ENCODE results near the gene PIAS1.

The PIAS1 gene

DNA sequence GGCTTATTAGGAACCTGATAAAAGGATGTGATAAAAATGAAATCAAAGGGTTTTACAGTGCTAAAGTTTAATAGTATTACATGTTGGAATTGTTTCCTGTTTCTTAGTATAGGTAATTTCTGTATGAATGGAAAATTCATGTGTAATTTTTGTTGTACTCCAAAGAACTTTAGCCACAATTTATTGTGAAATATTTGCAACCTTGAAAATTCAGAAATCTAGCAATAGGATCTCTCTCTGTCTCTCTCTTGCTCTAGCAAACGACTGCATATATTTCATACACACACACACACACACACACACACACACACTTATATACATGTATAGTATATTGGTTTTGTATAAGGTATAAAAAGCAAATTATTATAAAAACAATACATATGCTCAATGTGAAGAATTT, 59.6 kb downstream of the PIAS1 start:
- Histone ChIP-seq H3K4me3 (ENCODE audit: low read length) (no peak overlapping the region), H3K4me1 (ENCODE audit: control insufficient read depth, insufficient read depth, low read length) (no peaks in the 10 kb centered on the region), H3K27ac (ENCODE audit: low read length) (no peak overlapping the region), H3K9me3 (ENCODE audit: control insufficient read depth, insufficient read depth, low read length) (no peaks in the 10 kb centered on the region), H3K36me3 (ENCODE audit: control insufficient read depth, insufficient read depth, low read length) (no peaks in the 10 kb centered on the region), H3K27me3 (ENCODE audit: control insufficient read depth, insufficient read depth, low read length) (no peaks in the 10 kb centered on the region)
- no CpG with 5 or more reads among the region's 1 CpG for WGBS (ENCODE audit: insufficient coverage, insufficient read length)
- no peak for DNase-seq (ENCODE audit: low read depth, low spot score)

DNA sequence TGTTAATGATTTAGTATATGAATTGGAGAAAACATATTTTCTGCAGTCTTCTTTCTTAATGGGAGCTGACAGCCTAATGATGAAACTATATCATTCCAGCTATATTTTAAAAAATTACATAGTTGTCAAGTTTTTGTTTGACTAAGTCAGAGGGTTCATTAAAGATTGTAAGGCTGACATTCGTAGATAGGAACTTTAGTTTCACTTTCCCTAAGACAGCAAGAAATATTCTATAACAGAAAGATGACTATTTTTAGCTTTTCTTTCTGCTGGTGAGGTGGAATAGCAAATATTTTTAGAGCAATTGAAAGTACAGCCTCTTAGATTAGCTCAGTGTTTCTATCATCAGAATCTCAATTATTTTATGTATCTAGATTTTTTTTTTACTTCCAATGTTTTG, 60.2 kb downstream of the PIAS1 start:
- H3K27me3 ChIP-seq (ENCODE audit: control insufficient read depth, insufficient read depth, low read length), result no peaks in the 10 kb centered on the region
- no CpG with 5 or more reads among the region's 1 CpG for WGBS (ENCODE audit: insufficient coverage, insufficient read length)
- no peaks in the 10 kb centered on the region for H3K9me3 ChIP-seq (ENCODE audit: control insufficient read depth, insufficient read depth, low read length)
- H3K27ac ChIP-seq (ENCODE audit: low read length), result no peak overlapping the region
- no peaks in the 10 kb centered on the region for H3K4me1 ChIP-seq (ENCODE audit: control insufficient read depth, insufficient read depth, low read length)
- H3K4me3 ChIP-seq (ENCODE audit: low read length), result no peak overlapping the region
- no peaks in the 10 kb centered on the region for H3K36me3 ChIP-seq (ENCODE audit: control insufficient read depth, insufficient read depth, low read length)
- DNase-seq (ENCODE audit: low read depth, low spot score), result no peak

DNA sequence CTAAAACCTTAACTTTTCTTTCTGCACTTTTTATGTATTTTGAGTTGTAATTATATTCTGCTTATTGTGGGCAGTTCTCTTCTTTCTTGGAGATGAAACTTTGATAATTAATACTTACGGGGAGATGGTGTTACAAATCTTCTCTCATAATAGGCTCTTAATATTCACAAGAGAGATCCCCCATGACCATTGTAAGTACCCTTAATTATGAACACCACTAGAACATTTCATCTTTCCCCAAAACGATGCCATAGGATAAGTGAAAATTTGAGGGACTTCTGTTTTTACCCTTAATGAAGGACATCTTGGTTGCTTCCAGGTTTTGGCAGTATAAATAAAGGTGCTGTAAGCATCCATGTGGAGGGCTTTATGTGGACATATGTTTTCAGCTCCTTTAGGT, 60.7 kb downstream of the PIAS1 start:
- WGBS (ENCODE audit: insufficient coverage, insufficient read length), result no CpG with 5 or more reads among the region's 2 CpGs
- H3K27ac ChIP-seq (ENCODE audit: low read length), result no peak overlapping the region

DNA sequence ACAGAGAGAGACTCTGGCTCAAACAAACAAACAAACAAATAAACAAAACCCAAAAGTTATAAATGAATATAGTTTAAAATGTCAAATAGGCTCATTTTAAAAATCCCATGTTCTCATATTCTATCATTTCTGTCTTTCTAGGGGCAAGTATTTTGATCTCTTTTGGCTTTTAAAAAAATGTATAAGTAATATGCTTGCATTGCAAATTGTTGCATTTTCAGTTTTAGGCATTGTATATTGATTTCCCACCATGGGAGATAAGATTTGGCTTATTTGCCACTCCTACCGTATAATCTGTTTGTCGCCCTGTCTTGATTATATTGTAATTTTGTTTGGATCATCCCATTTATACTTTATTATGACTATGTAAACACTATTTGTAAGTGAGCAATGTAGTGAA, 70.6 kb downstream of the PIAS1 start:
- Histone ChIP-seq H3K9me3 (ENCODE audit: control insufficient read depth, insufficient read depth, low read length) (no peaks in the 10 kb centered on the region), H3K27ac (ENCODE audit: low read length) (no peak overlapping the region), H3K27me3 (ENCODE audit: control insufficient read depth, insufficient read depth, low read length) (no peaks in the 10 kb centered on the region), H3K36me3 (ENCODE audit: control insufficient read depth, insufficient read depth, low read length) (no peaks in the 10 kb centered on the region), H3K4me1 (ENCODE audit: control insufficient read depth, insufficient read depth, low read length) (no peaks in the 10 kb centered on the region), H3K4me3 (ENCODE audit: low read length) (no peak overlapping the region)
- no peak for DNase-seq (ENCODE audit: low read depth, low spot score)
- no CpG with 5 or more reads among the region's 2 CpGs for WGBS (ENCODE audit: insufficient coverage, insufficient read length)

More for the DNA sequence above, 60.7 kb downstream of the PIAS1 start:
- no peaks in the 10 kb centered on the region for H3K9me3 ChIP-seq (ENCODE audit: control insufficient read depth, insufficient read depth, low read length)
- no peaks in the 10 kb centered on the region for H3K27me3 ChIP-seq (ENCODE audit: control insufficient read depth, insufficient read depth, low read length)
- no peak overlapping the region for H3K4me3 ChIP-seq (ENCODE audit: low read length)
- no peaks in the 10 kb centered on the region for H3K36me3 ChIP-seq (ENCODE audit: control insufficient read depth, insufficient read depth, low read length)
- no peaks in the 10 kb centered on the region for H3K4me1 ChIP-seq (ENCODE audit: control insufficient read depth, insufficient read depth, low read length)
- DNase-seq (ENCODE audit: low read depth, low spot score), result no peak

DNA sequence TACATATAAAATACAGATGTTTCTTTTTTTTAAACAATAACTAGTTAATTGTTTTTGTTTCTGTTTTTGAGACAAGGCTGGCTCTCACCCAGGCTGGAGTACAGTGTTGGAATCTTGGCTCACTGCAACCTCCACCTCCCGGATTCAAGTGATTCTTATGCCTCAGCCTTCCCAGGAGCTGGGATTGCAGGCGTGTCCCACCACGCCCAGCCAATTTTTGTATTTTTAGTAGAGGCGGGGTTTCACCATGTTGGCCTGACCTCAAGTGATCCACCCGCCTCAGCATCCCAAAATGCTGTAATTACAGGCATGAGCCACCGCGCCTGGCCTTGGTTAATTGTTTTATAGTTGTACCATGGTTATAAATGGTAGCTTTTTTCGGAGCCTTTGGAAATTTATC, 72.3 kb downstream of the PIAS1 start:
- Histone ChIP-seq H3K27me3 (ENCODE audit: control insufficient read depth, insufficient read depth, low read length) (no peaks in the 10 kb centered on the region), H3K9me3 (ENCODE audit: control insufficient read depth, insufficient read depth, low read length) (no peaks in the 10 kb centered on the region), H3K27ac (ENCODE audit: low read length) (no peak overlapping the region), H3K4me3 (ENCODE audit: low read length) (no peak overlapping the region), H3K36me3 (ENCODE audit: control insufficient read depth, insufficient read depth, low read length) (no peaks in the 10 kb centered on the region), H3K4me1 (ENCODE audit: control insufficient read depth, insufficient read depth, low read length) (no peaks in the 10 kb centered on the region)
- WGBS (ENCODE audit: insufficient coverage, insufficient read length), result no CpG with 5 or more reads among the region's 8 CpGs
- DNase-seq (ENCODE audit: low read depth, low spot score), result no peak

GRCh38 chr15:68129072-68129471, 75.0 kb downstream of the PIAS1 start:
- Histone ChIP-seq H3K27me3 (ENCODE audit: control insufficient read depth, insufficient read depth, low read length) (no peaks in the 10 kb centered on the region), H3K4me1 (ENCODE audit: control insufficient read depth, insufficient read depth, low read length) (no peaks in the 10 kb centered on the region), H3K27ac (ENCODE audit: low read length) (no peak overlapping the region), H3K9me3 (ENCODE audit: control insufficient read depth, insufficient read depth, low read length) (no peaks in the 10 kb centered on the region), H3K4me3 (ENCODE audit: low read length) (no peak overlapping the region), H3K36me3 (ENCODE audit: control insufficient read depth, insufficient read depth, low read length) (no peaks in the 10 kb centered on the region)
- no peak for DNase-seq (ENCODE audit: low read depth, low spot score)
- WGBS (ENCODE audit: insufficient coverage, insufficient read length), result no CpG with 5 or more reads among the region's 3 CpGs

DNA sequence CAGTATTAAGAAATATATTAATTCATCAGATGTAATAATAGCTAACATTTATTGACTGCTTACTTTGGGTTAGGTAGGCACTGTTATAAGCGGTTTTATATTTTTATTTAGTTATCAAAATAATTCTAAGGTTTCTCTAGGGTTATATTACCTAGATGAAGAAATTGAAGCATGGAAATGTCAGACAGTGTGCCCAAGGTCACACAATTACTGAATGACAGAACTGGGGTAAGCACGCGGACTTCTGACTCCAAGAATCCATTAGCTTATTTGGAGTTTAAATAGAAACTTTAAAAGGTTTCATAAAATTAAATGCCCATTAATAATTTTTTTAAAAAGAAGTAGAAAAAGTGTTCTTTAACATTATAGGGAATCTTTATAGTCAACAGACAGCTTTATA, 76.7 kb downstream of the PIAS1 start:
- WGBS (ENCODE audit: insufficient coverage, insufficient read length), result no CpG with 5 or more reads among the region's 3 CpGs
- no peak for DNase-seq (ENCODE audit: low read depth, low spot score)

GRCh38 chr15:68137096-68137495, 83.0 kb downstream of the PIAS1 start:
- no CpG with 5 or more reads among the region's 1 CpG for WGBS (ENCODE audit: insufficient coverage, insufficient read length)
- Histone ChIP-seq H3K27me3 (ENCODE audit: control insufficient read depth, insufficient read depth, low read length) (no peaks in the 10 kb centered on the region), H3K9me3 (ENCODE audit: control insufficient read depth, insufficient read depth, low read length) (no peaks in the 10 kb centered on the region), H3K36me3 (ENCODE audit: control insufficient read depth, insufficient read depth, low read length) (no peaks in the 10 kb centered on the region), H3K27ac (ENCODE audit: low read length) (no peak overlapping the region), H3K4me1 (ENCODE audit: control insufficient read depth, insufficient read depth, low read length) (no peaks in the 10 kb centered on the region), H3K4me3 (ENCODE audit: low read length) (no peak overlapping the region)
- no peak for DNase-seq (ENCODE audit: low read depth, low spot score)

More for the DNA sequence above, 76.7 kb downstream of the PIAS1 start:
- Histone ChIP-seq H3K4me1 (ENCODE audit: control insufficient read depth, insufficient read depth, low read length) (no peaks in the 10 kb centered on the region), H3K27me3 (ENCODE audit: control insufficient read depth, insufficient read depth, low read length) (no peaks in the 10 kb centered on the region), H3K27ac (ENCODE audit: low read length) (no peak overlapping the region), H3K36me3 (ENCODE audit: control insufficient read depth, insufficient read depth, low read length) (no peaks in the 10 kb centered on the region), H3K4me3 (ENCODE audit: low read length) (no peak overlapping the region), H3K9me3 (ENCODE audit: control insufficient read depth, insufficient read depth, low read length) (no peaks in the 10 kb centered on the region)

GRCh38 chr15:68143129-68143528, 89.0 kb downstream of the PIAS1 start:
- Histone ChIP-seq H3K27ac (ENCODE audit: low read length) (no peak overlapping the region), H3K36me3 (ENCODE audit: control insufficient read depth, insufficient read depth, low read length) (no peaks in the 10 kb centered on the region), H3K4me3 (ENCODE audit: low read length) (no peak overlapping the region), H3K27me3 (ENCODE audit: control insufficient read depth, insufficient read depth, low read length) (no peaks in the 10 kb centered on the region), H3K9me3 (ENCODE audit: control insufficient read depth, insufficient read depth, low read length) (no peaks in the 10 kb centered on the region), H3K4me1 (ENCODE audit: control insufficient read depth, insufficient read depth, low read length) (no peaks in the 10 kb centered on the region)
- DNase-seq (ENCODE audit: low read depth, low spot score), result no peak
- WGBS (ENCODE audit: insufficient coverage, insufficient read length), result no CpG with 5 or more reads among the region's 2 CpGs

GRCh38 chr15:68143785-68144184, 89.7 kb downstream of the PIAS1 start:
- no peak overlapping the region for H3K27ac ChIP-seq (ENCODE audit: low read length)
- no peaks in the 10 kb centered on the region for H3K27me3 ChIP-seq (ENCODE audit: control insufficient read depth, insufficient read depth, low read length)
- WGBS (ENCODE audit: insufficient coverage, insufficient read length), result no CpG with 5 or more reads among the region's 1 CpG
- no peak overlapping the region for H3K4me3 ChIP-seq (ENCODE audit: low read length)
- no peaks in the 10 kb centered on the region for H3K36me3 ChIP-seq (ENCODE audit: control insufficient read depth, insufficient read depth, low read length)
- H3K4me1 ChIP-seq (ENCODE audit: control insufficient read depth, insufficient read depth, low read length), result no peaks in the 10 kb centered on the region
- H3K9me3 ChIP-seq (ENCODE audit: control insufficient read depth, insufficient read depth, low read length), result no peaks in the 10 kb centered on the region
- DNase-seq (ENCODE audit: low read depth, low spot score), result no peak

GRCh38 chr15:68145706-68146105, 91.6 kb downstream of the PIAS1 start:
- Histone ChIP-seq H3K27ac (ENCODE audit: low read length) (no peak overlapping the region), H3K27me3 (ENCODE audit: control insufficient read depth, insufficient read depth, low read length) (no peaks in the 10 kb centered on the region), H3K4me3 (ENCODE audit: low read length) (no peak overlapping the region), H3K4me1 (ENCODE audit: control insufficient read depth, insufficient read depth, low read length) (no peaks in the 10 kb centered on the region), H3K9me3 (ENCODE audit: control insufficient read depth, insufficient read depth, low read length) (no peaks in the 10 kb centered on the region), H3K36me3 (ENCODE audit: control insufficient read depth, insufficient read depth, low read length) (no peaks in the 10 kb centered on the region)
- no peak for DNase-seq (ENCODE audit: low read depth, low spot score)
